Suprapubic skin (tissue), 4 donors: ENCODE results near the gene XPO6.

Experiments used
- CTCF ChIP-seq, 2 donors: fragments of 200-600 bp in 1 of 2; fragments of 450-650 bp in 1 of 2; sonication (generic) in 1 of 2; IDR thresholded peaks; one replicate each; pipeline ENCODE4 v1.5.1; 2016 to 2019; ENCODE audit warnings: antibody characterized with exemption in 2 of 2, mild to moderate bottlenecking in 1 of 2, moderate library complexity in 1 of 2
- EP300 ChIP-seq: sonication (generic); formaldehyde crosslinking; IDR thresholded peaks from one replicate; pipeline ENCODE4 v1.6.1; 2017; ENCODE audit warnings: antibody characterized with exemption
- POLR2A ChIP-seq, 2 donors: fragments of 450-650 bp; IDR thresholded peaks; one replicate each; pipeline ENCODE4 v1.6.1; 2017; ENCODE audit warnings: antibody characterized with exemption in 2 of 2, mild to moderate bottlenecking in 2 of 2, moderate library complexity in 2 of 2
- POLR2AphosphoS5 ChIP-seq, 3 donors: sonication (generic); formaldehyde crosslinking; IDR thresholded peaks; one replicate each; pipeline ENCODE4 v1.6.1; 2017; ENCODE audit warnings: antibody characterized with exemption in 3 of 3

GRCh38 chr16:28156056-28156680, 55.6 kb downstream of the XPO6 start:
- TF ChIP-seq POLR2A (IDR thresholded peaks at IDR 0.05) (no peak), EP300 (no peak), CTCF (IDR thresholded peaks at IDR 0.05) (no peak), POLR2AphosphoS5 (IDR thresholded peaks at IDR 0.05) (no peak)
